ENCODE data around the gene GPR62. TPM values are rescaled to one million over a fixed set of nuclear protein-coding genes. Genes with fewer than 3 reads are reported as not detected.
A peak's percentile ranks its signal among the peaks of the same experiment; 100 is the strongest.

The GPR62 gene
- total and polyA plus RNA-seq, 7 experiments from 2014 or later = 0.08 TPM; not detected in 6

GRCh38 chr3:51947215-51947900 is 7.8 kb upstream of the GPR62 start:
- Histone ChIP-seq H3K27ac (ENCODE audit: low read depth, low read length) (no peak overlapping the region), H3K9me3 (ENCODE audit: control insufficient read depth in 2 of 3, low read length in 3 of 3) (no peaks in the 10 kb centered on the region), H3K4me1 (ENCODE audit: control insufficient read depth in 2 of 2, insufficient read depth in 2 of 2, low read length in 2 of 2) (peaks cover 8 to 11% of the 10 kb centered on the region in 2 donors), H3K27me3 (ENCODE audit: control insufficient read depth in 2 of 2, insufficient read depth in 2 of 2, low read length in 2 of 2) (no peaks in the 10 kb centered on the region), H3K4me3 (ENCODE audit: low read length) (no peak overlapping the region), H3K36me3 (ENCODE audit: control insufficient read depth in 2 of 3, insufficient read depth in 3 of 3, low read length in 3 of 3) (no peaks in the 10 kb centered on the region)
- intact Hi-C loops (cut with micrococcal nuclease) = no loop called here
- no peak overlapping the region for H3K4me3 Mint-ChIP-seq
- no peak for ATAC-seq
- ChIA-PET CTCF (no interaction called here), POLR2A (interaction anchor here (1.1 kb wide), 1 partner anchor 19 kb away, joined by 3 read pairs; the partner anchor contains the start of gene PCBP4)
- H3K27me3 Mint-ChIP-seq = peaks cover 0 to 9% (median 4%) of the 10 kb centered on the region in 5 donors
- peak overlapping the region in 1 of 9 donors; percentile 70 for H3K27ac Mint-ChIP-seq
- peak in 1 of 9 donors; percentile 3 for DNase-seq
- no peaks in the 10 kb centered on the region for H3K9me3 Mint-ChIP-seq
- H3K36me3 Mint-ChIP-seq = peaks cover 0 to 6% (median 0%) of the 10 kb centered on the region in 5 donors
- peaks cover 3 to 8% (median 6%) of the 10 kb centered on the region in 7 donors for H3K4me1 Mint-ChIP-seq

GRCh38 chr3:51948016-51948580 is 7.1 kb upstream of the GPR62 start:
- no peak overlapping the region for H3K27ac Mint-ChIP-seq
- intact Hi-C loops (cut with micrococcal nuclease) = no loop called here
- H3K4me3 ChIP-seq (ENCODE audit: low read length) = no peak overlapping the region

GRCh38 chr3:51949121-51949520 is 6.1 kb upstream of the GPR62 start:
- Histone ChIP-seq H3K4me3 (ENCODE audit: low read length) (no peak overlapping the region), H3K27me3 (ENCODE audit: control insufficient read depth in 2 of 2, insufficient read depth in 2 of 2, low read length in 2 of 2) (no peaks in the 10 kb centered on the region), H3K36me3 (ENCODE audit: control insufficient read depth in 2 of 3, insufficient read depth in 3 of 3, low read length in 3 of 3) (no peaks in the 10 kb centered on the region), H3K4me1 (ENCODE audit: control insufficient read depth in 2 of 2, insufficient read depth in 2 of 2, low read length in 2 of 2) (no peaks in the 10 kb centered on the region), H3K27ac (ENCODE audit: low read depth, low read length) (no peak overlapping the region), H3K9me3 (ENCODE audit: control insufficient read depth in 2 of 3, low read length in 3 of 3) (no peaks in the 10 kb centered on the region)
- DNase-seq (no peak), ATAC-seq (no peak)
- ChIA-PET CTCF (no interaction called here), POLR2A (no interaction called here)
- peaks cover 0 to 6% (median 0%) of the 10 kb centered on the region in 5 donors for H3K36me3 Mint-ChIP-seq
- no peaks in the 10 kb centered on the region for H3K9me3 Mint-ChIP-seq
- peaks cover 13 to 22% (median 17%) of the 10 kb centered on the region in 5 donors for H3K27me3 Mint-ChIP-seq
- H3K27ac Mint-ChIP-seq = no peak overlapping the region
- peaks cover 0 to 8% (median 0%) of the 10 kb centered on the region in 7 donors for H3K4me1 Mint-ChIP-seq
- H3K4me3 Mint-ChIP-seq = no peak overlapping the region
- intact Hi-C loops (cut with micrococcal nuclease) = no loop called here

More at GRCh38 chr3:51948016-51948580, 7.1 kb upstream of the GPR62 start:
- Mint-ChIP-seq H3K27me3 (peaks cover 3 to 12% (median 7%) of the 10 kb centered on the region in 5 donors), H3K9me3 (no peaks in the 10 kb centered on the region), H3K36me3 (peaks cover 0 to 6% (median 0%) of the 10 kb centered on the region in 5 donors), H3K4me3 (no peak overlapping the region), H3K4me1 (peaks cover 0 to 5% (median under 1%) of the 10 kb centered on the region in 7 donors)
- Histone ChIP-seq H3K4me1 (ENCODE audit: control insufficient read depth in 2 of 2, insufficient read depth in 2 of 2, low read length in 2 of 2) (peaks cover under 1 to 3% of the 10 kb centered on the region in 2 donors), H3K27ac (ENCODE audit: low read depth, low read length) (no peak overlapping the region), H3K9me3 (ENCODE audit: control insufficient read depth in 2 of 3, low read length in 3 of 3) (no peaks in the 10 kb centered on the region), H3K36me3 (ENCODE audit: control insufficient read depth in 2 of 3, insufficient read depth in 3 of 3, low read length in 3 of 3) (no peaks in the 10 kb centered on the region), H3K27me3 (ENCODE audit: control insufficient read depth in 2 of 2, insufficient read depth in 2 of 2, low read length in 2 of 2) (no peaks in the 10 kb centered on the region)
- ATAC-seq (no peak), DNase-seq (peak in 1 of 9 donors; percentile 4)
- ChIA-PET POLR2A (no interaction called here), CTCF (no interaction called here)

- no peaks in the 10 kb centered on the region for H3K36me3 ChIP-seq (ENCODE audit: control insufficient read depth in 2 of 3, insufficient read depth in 3 of 3, low read length in 3 of 3)
- peaks cover 0 to 6% (median 0%) of the 10 kb centered on the region in 5 donors for H3K36me3 Mint-ChIP-seq
- peaks cover 0 to 5% (median 0%) of the 10 kb centered on the region in 7 donors for H3K4me1 Mint-ChIP-seq
- H3K4me3 ChIP-seq (ENCODE audit: low read length) = no peak overlapping the region
- ATAC-seq = no peak
- H3K9me3 Mint-ChIP-seq = no peaks in the 10 kb centered on the region
- CTCF ChIA-PET = interaction anchor here (0.6 kb wide), 1 partner anchor 1154 kb away, joined by 4 read pairs; no protein-coding TSS in a partner anchor
- H3K9me3 ChIP-seq (ENCODE audit: control insufficient read depth in 2 of 3, low read length in 3 of 3) = no peaks in the 10 kb centered on the region
- peaks cover 16 to 35% (median 21%) of the 10 kb centered on the region in 5 donors for H3K27me3 Mint-ChIP-seq
- intact Hi-C loops (cut with micrococcal nuclease) = no loop called here
- H3K4me3 Mint-ChIP-seq = no peak overlapping the region
- POLR2A ChIA-PET = interaction anchor here (0.7 to 1.3 kb wide), 2 partner anchors 19 to 133 kb away, joined by 3 to 4 read pairs; no protein-coding TSS in a partner anchor
- no peak overlapping the region for H3K27ac Mint-ChIP-seq
- no peak for DNase-seq
- H3K4me1 ChIP-seq (ENCODE audit: control insufficient read depth in 2 of 2, insufficient read depth in 2 of 2, low read length in 2 of 2) = no peaks in the 10 kb centered on the region
- peaks cover 0 to 3% of the 10 kb centered on the region in 2 donors for H3K27me3 ChIP-seq (ENCODE audit: control insufficient read depth in 2 of 2, insufficient read depth in 2 of 2, low read length in 2 of 2)
- no peak overlapping the region for H3K27ac ChIP-seq (ENCODE audit: low read depth, low read length)
Observed at GRCh38 chr3:51950899-51951298, 4.3 kb upstream of the GPR62 start.

GRCh38 chr3:51953445-51953844 is 1.7 kb upstream of the GPR62 start:
- Histone ChIP-seq H3K9me3 (ENCODE audit: control insufficient read depth in 2 of 3, low read length in 3 of 3) (no peaks in the 10 kb centered on the region), H3K27me3 (ENCODE audit: control insufficient read depth in 2 of 2, insufficient read depth in 2 of 2, low read length in 2 of 2) (peaks cover 3 to 4% of the 10 kb centered on the region in 2 donors), H3K4me1 (ENCODE audit: control insufficient read depth in 2 of 2, insufficient read depth in 2 of 2, low read length in 2 of 2) (peaks cover 0 to 7% of the 10 kb centered on the region in 2 donors), H3K36me3 (ENCODE audit: control insufficient read depth in 2 of 3, insufficient read depth in 3 of 3, low read length in 3 of 3) (no peaks in the 10 kb centered on the region), H3K27ac (ENCODE audit: low read depth, low read length) (no peak overlapping the region), H3K4me3 (ENCODE audit: low read length) (no peak overlapping the region)
- Mint-ChIP-seq H3K9me3 (no peaks in the 10 kb centered on the region), H3K4me1 (peaks cover 0 to 6% (median 4%) of the 10 kb centered on the region in 7 donors), H3K27ac (no peak overlapping the region), H3K36me3 (peaks cover 0 to 7% (median 3%) of the 10 kb centered on the region in 5 donors), H3K27me3 (peaks cover 16 to 47% (median 21%) of the 10 kb centered on the region in 5 donors), H3K4me3 (no peak overlapping the region)
- no peak for DNase-seq
- intact Hi-C loops (cut with micrococcal nuclease) = no loop called here
- ChIA-PET POLR2A (interaction anchor here (0.7 to 1.6 kb wide), 3 partner anchors 11 to 1503 kb away, joined by 3 to 5 read pairs (median 3); partner anchors contain the start of gene PCBP4), CTCF (interaction anchor here (1.0 kb wide), 1 partner anchor 21 kb away, joined by 6 read pairs; the partner anchor contains the start of gene ABHD14A)
- ATAC-seq = peak; percentile 63

GRCh38 chr3:51954105-51954504 is 1.1 kb upstream of the GPR62 start:
- Histone ChIP-seq H3K27me3 (ENCODE audit: control insufficient read depth in 2 of 2, insufficient read depth in 2 of 2, low read length in 2 of 2) (peaks cover 3 to 4% of the 10 kb centered on the region in 2 donors), H3K36me3 (ENCODE audit: control insufficient read depth in 2 of 3, insufficient read depth in 3 of 3, low read length in 3 of 3) (peaks cover 0 to 3% (median 0%) of the 10 kb centered on the region in 3 experiments), H3K27ac (ENCODE audit: low read depth, low read length) (no peak overlapping the region), H3K9me3 (ENCODE audit: control insufficient read depth in 2 of 3, low read length in 3 of 3) (no peaks in the 10 kb centered on the region), H3K4me1 (ENCODE audit: control insufficient read depth in 2 of 2, insufficient read depth in 2 of 2, low read length in 2 of 2) (peaks cover 0 to 7% of the 10 kb centered on the region in 2 donors), H3K4me3 (ENCODE audit: low read length) (no peak overlapping the region)
- no peak overlapping the region for H3K27ac Mint-ChIP-seq
- H3K4me1 Mint-ChIP-seq = peaks cover 0 to 6% (median 4%) of the 10 kb centered on the region in 7 donors
- H3K9me3 Mint-ChIP-seq = no peaks in the 10 kb centered on the region
- CTCF ChIA-PET = no interaction called here
- DNase-seq (no peak), ATAC-seq (no peak)
- H3K27me3 Mint-ChIP-seq = peaks cover 16 to 47% (median 21%) of the 10 kb centered on the region in 5 donors
- peak overlapping the region in 7 of 10 donors; percentile 4 to 76 (median 37) for H3K4me3 Mint-ChIP-seq
- intact Hi-C loops (cut with micrococcal nuclease) = no loop called here
- H3K36me3 Mint-ChIP-seq = peaks cover 0 to 6% (median 4%) of the 10 kb centered on the region in 5 donors
- POLR2A ChIA-PET = interaction anchor here (1.0 to 1.6 kb wide), 2 partner anchors 11 to 13 kb away, joined by 3 read pairs; partner anchors contain the start of gene PCBP4
